Activated gamma-delta T cell treated with anti-CD3 and anti-CD28 coated beads, Interleukin-2, amount 50 U/mL, for 16 hours (primary cell): ENCODE measurements around the gene AHSG.
"Not testable (repeated sequence)": the region's sequence is repeated elsewhere in the genome, so short reads cannot be mapped to it uniquely, and the experiment has no call there.

Experiments
- DNase-seq: peaks from one replicate; pipeline ENCODE4 v3.0.0-alpha.2; 2020; ENCODE audit warnings: low read depth

The AHSG gene

DNA sequence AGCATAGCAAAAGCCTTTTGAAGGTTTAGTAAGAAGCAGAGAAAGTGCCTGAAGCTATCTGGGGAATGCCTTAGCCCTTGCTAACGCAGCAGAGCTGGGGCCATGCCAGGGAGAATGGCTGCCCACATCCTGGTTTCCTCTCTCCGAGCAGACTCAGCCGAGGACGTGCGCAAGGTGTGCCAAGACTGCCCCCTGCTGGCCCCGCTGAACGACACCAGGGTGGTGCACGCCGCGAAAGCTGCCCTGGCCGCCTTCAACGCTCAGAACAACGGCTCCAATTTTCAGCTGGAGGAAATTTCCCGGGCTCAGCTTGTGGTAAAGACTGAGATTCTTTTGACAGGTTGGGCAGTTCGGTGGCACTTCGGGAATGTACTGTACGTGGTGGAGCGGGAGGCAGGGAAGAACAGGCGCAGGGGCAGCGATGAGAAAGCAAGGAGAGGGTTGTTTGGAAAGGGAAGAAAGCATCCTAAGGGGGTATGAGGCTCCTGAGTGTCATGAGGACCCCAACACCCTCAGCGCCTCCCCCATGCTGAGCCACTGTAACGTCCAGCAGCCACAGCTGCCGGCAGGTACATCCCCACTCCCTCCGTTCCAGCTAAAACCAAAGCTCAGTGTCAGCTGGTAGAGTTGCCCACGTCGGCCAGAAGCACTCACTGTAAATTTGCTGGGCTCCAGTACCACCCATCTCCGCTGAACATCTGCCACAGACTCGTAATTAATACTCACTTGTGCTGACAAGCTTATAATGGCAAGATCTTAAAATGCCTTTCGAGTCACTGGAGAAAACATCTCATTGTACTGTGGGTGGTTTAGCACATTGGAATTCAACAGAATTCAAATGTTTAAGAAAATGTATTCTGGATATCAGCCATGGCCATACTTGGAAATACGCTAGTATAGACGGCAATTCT lies 4.4 kb downstream of the AHSG start:
- DNase-seq: peak; percentile 75

DNA sequence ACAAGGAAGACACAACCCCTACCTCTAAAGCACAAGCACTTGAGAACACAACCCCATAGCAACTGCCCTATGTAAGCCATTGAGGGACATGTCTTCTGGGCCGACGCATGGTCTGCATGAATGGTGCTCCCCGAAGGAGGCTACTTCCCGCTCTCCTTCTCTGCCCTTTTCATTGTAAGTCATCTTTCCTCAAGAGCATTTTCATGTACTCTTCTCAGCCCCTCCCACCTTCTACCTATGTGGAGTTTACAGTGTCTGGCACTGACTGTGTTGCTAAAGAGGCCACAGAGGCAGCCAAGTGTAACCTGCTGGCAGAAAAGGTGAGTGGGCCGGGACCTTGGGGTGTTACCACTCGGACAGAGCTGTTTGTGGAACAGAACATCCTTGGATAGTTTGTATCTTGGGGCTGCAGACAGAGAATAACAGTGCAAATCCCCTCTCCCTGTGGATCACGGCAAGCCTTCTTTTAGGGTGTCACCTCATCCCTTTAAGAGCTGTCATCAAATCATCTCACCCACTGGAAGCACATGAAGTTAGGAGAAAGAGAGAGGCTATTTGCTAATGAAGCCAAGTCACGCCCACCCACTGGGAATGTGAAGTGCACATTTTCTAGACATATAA lies 5.6 kb downstream of the AHSG start:
- DNase-seq: no peak

DNA sequence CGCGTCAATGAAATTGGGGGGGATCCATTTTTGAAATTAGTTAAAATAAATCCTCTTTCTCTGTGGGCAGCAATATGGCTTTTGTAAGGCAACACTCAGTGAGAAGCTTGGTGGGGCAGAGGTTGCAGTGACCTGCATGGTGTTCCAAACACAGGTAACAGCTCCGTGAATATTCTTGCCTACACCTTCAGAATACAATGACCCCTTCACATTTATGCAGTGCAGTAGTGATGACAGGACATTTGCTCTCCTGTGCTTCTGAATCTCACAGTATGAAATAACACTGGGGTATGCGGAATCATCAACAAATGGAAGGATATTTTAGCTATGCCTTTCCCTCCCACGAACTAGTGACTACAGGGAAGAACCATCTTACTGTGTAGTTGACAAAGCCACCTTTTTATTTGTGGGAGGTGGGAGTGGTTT lies 6.9 kb downstream of the AHSG start:
- no peak for DNase-seq

DNA sequence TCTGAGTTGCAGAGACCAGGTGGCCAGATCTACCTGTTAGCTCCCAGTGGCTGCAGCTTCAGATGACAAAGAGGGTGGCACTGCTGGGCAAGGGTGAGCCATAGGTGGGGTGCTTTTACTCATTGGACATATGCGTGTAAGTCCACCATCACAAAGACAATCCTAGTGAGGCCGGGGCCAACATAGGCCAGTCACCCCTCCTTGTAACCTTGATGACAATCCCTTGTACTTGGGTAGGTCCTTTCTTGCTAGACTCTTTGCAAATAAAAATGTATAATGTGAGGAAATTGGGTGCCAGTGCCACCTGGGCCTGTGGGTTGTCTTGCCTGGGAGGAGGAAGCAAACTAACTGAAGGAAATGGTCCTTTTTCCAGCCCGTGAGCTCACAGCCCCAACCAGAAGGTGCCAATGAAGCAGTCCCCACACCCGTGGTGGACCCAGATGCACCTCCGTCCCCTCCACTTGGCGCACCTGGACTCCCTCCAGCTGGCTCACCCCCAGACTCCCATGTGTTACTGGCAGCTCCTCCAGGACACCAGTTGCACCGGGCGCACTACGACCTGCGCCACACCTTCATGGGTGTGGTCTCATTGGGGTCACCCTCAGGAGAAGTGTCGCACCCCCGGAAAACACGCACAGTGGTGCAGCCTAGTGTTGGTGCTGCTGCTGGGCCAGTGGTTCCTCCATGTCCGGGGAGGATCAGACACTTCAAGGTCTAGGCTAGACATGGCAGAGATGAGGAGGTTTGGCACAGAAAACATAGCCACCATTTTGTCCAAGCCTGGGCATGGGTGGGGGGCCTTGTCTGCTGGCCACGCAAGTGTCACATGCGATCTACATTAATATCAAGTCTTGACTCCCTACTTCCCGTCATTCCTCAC lies 7.6 kb downstream of the AHSG start:
- DNase-seq: no peak

DNA sequence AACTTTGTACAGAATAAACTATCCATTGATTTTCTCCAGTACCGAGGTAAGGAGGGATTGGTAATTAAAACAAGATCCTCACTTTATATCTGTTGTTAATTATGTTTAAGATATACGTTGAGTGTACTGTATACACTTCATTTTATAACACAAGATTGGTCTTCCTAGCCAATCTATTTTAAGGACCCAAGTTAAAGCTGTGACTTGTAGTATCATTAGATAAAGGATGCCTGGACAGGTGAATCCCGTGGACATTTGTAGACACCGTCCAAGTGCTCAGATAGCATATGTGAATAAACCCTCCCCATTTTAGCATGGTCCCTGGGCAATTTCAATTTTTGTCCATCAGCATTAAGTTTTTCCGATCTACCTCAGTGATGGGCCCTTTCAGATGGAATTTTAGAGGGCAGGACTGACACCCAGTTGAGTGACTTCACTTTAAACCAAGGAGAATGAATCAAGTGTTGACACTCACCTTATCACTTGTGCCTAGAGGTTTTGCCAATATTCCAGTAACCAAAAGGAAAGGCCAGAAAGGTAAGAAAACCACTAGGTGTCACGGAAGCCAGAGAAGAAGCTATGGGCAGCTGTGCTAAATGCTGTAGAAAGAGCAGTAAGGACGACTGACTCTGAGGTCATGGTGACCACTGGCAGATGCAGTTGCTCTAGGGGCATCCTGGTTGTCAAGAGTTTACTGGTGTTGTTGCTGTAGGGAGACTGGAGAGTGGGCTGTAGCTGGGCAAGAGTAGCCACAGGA lies 9.2 kb downstream of the AHSG start:
- no peak for DNase-seq

DNA sequence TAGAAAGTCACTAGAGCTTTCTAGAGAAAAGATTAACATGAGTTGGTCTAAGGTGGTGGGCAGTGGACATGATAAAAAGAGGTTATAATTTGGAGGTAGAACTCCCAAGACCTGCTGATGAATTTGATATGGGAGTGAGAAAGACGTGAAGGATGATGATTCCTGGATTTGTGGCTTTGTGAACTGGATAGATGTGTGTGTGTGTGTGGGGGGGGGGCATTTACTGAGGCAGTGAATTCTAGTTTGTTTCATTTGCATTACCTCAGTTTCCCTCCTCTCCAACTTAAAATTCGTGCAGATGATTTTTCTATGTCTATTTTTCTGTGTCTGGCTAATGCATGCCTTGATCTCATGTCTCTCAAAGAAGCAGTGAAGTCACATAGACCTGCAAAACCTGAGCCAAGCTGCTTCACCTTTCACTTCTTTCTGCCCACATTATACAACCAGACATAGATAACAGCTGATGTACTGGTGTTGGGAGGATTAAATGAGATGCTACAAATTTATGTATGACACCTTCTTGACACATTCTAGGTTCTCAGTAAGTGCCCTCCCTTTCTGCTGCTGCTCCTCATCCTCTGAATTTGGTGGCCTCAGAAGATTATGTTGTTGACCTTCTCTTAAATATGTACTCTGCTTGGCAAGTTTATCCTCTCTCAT lies 9.9 kb downstream of the AHSG start:
- no peak for DNase-seq

DNA sequence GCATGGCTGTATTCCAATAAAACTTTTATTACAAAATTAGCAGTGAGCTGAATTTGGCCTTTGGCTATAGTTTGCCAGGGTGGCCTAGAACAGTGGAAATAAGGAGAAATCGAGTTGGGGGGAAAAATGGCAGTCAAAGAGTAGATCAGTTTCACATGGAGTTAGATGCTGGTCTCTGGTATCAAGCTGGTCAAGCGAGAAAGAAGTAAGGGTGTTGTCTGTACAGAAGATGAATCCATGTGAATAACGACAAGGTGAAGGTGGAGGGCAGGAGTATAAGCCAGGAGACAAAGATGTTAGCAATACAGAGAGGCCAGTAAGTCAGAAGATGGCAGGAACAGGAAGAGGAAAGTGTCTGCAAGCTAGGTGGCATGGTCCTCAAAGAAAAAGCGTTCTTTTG lies 11.7 kb downstream of the AHSG start:
- DNase-seq: no peak

DNA sequence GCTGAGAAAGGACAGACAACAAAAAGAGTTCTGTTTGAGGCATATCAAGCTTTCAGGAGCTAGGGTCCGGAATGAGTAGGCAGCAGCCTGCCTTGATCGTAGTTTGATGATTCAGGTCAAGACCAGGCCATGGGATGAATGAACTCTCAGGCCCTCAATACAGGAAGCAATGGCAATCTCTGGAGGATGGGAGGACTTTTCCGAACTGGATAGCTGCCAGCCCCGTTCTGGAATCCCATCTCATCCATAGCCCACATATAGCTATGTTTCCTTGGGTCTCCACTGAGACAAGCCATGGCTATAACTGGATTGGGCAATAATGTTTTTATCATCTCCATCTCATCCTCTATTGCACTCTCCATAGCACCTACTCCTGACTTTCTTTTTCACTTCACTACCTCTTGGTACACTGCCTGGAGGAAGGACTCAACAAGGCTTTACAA lies 12.8 kb downstream of the AHSG start:
- no peak for DNase-seq

DNA sequence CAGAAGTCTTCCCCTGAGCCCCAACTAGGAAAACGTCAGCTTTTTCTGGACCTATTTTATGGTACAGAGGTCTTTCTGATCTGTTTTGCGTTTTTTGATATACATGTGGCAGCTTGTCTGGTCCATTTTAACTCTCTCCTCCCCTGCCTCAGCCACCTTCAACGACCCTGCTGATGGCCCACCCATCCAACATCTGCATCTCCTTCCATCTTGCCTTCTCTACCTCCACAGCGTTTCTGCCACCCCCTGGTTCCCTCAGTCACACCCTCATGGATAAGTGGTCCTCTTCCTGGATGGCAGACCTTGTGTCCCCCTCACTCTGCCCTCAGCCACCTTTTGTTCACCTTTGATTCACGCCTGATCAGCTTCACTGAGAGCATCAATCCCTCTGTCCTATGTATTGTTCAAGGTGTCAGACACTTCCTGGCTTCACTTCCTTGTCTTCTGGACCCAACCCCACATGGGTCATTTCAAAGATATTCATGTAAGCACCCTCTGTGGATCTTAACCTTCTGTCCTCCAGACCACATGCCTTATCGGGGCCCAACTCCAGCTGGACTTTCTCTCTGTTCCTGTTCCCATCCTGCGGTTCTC lies 13.5 kb downstream of the AHSG start:
- DNase-seq: no peak

DNA sequence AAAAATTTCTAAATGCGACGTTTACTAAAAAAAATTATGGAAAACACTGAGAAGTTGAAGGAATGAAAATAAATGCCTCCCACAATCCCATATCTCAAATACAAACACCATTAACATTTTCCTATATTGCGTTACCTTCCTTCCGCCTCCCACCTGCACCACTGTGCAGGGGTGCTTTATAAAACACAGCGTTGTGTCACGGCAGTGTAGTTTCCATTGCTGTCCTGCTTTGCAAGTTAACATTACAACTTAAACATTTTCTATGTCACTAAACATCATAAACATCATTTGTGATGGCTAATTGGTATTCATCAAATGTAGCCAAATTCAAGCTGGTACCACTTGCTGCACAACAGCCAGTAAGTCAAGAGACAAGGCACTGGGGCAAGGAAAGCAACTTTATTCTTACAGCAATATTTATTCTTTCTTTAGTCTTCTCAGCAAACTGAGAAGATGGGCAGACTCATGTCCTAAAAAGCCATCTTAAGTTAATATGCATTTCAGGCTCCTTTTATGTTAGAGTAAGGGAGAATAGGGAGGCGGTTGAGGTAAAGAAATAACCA lies 15.1 kb downstream of the AHSG start:
- DNase-seq: no peak

DNA sequence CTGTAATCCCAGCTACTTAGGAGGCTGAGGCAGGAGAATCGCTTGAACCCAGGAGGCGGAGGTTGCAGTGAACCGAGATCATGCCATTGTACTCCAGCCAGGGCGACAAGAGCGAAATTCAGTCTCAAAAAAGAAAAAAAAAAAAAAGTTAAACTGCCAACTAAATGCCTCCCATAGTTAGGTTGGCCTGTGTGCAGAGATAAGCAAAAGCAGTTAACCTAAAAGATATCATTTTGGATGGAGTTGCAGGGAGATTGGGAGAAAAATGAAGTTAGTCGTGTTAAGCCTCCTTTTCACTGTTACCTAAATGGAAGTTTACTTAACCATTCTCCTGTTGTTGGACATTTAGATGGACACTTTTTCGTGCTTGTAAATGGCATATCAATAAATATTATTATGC lies 15.9 kb downstream of the AHSG start:
- DNase-seq: no peak

DNA sequence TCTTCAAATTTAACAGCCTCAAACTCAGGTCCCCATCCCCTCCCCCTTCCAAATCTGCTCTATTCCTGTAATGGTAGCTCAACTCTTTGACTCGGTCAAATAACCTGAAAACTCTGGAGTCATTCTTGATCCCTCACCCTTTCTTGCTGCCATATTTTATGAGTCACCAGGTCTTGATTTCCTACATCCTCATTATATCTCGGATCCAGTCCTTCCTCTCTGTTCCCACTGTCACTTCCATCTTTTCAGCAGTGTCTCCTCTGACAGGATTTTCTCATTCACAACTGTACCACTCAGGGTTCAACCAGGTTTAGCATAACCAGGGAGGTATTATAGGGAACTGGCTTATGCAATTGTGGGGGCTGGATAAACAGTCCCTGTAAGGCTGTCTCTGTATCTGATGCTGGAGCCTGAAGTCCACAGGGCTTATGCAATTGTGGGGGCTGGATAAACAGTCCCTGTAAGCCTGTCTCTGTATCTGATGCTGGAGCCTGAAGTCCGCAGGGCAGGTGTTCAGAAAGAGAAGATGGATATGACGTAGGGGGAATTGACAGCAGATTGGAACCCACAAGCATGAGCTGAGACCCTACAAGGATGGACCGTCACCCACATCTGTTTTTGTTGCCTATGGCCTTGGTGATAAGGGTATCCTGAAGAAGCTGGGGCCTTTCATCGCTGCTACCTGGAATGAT lies 18.2 kb downstream of the AHSG start:
- no peak for DNase-seq

DNA sequence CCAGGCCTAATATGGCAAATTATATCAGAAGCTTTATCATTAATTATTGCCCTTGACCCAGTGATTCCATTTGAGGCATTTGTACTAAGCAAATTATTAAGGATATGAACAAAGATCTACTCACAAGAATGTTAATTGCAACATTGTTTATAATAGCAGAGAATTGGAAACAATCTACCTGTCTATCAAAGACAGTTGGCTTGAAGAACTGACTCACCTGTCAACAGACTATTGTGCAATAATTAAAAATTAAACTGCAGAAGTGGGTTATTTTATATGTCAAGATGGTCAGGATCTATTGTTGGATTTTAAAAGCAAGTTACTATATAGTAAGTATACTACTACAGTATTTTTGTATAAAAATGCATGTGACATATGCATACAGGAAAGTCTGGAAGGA lies 20.6 kb downstream of the AHSG start:
- no peak for DNase-seq

DNA sequence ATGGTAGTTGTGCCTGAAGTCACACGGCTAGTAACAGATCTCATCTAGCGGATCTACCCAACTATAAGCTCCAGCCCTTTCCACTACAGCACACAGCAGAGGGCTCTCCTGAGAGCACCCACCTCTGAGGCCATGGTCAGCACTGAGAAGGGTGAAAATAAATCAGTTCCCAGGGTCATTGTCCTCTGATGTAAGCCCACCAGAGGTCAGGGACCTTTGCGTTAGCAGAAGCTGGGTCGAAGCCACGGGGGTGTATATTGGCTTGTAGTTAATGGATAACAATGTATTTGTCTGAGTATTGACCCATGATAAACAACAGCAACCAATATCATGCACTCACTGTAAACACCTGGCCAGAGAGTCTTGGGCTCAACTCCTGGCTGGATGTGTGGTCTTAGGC lies 21.3 kb downstream of the AHSG start:
- not testable (repeated sequence) for DNase-seq

DNA sequence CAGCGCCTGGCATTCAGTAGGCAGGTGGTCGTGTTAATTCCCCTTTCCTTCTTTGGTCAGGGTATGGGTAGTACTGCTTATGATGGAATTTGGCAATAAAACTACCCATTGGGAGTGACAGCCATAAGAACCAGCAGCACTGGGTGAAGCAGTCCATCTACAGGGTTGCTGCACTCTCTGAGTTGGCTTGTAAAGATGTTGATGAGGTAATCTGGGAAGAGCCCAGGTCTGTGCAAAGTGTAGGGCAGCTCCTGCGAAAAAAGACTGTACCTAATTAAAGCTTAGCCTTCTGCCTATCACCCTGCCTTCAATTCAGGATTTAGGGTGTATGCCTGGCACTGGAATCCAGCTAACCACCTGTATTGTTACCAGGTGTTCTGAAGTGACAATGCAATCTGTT lies 22.7 kb downstream of the AHSG start:
- DNase-seq: no peak

DNA sequence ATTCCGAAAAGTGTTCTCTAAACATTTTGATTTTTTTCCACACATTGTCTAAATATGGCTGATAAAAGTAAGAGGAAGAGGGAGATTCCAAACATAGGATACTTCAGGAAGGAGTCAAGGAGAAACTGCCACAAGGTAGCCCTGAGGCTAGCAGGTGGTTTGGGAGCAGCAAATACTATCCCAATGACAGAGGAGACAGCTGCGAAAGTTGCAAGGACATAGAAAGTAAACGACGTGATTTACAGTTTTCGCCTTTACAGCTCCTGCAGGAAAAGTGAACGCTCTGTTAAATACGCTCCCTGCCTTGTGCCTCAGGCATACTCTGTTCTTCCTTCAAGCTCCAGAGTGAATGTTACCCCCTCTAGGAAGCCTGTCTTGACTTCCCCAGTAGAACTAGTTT lies 23.7 kb downstream of the AHSG start:
- no peak for DNase-seq

DNA sequence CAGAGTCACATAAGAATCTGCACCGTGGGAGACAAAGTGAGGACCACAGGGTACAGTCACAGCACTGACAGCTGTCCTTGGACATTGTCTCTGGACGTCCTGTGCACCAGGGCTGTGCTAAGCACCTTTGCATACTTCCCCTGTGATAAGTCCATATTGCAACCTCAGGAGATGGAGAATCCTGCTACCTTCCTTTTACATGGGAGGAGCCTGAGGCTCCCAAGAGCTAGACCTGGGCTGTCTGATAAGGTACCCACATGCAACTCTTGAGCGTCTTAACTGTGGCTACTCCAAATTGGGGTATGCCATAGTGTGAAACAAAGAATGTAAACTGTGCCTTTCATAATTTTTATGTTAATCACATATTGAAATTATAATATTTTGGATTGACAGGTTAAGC lies 24.8 kb downstream of the AHSG start:
- DNase-seq: no peak

DNA sequence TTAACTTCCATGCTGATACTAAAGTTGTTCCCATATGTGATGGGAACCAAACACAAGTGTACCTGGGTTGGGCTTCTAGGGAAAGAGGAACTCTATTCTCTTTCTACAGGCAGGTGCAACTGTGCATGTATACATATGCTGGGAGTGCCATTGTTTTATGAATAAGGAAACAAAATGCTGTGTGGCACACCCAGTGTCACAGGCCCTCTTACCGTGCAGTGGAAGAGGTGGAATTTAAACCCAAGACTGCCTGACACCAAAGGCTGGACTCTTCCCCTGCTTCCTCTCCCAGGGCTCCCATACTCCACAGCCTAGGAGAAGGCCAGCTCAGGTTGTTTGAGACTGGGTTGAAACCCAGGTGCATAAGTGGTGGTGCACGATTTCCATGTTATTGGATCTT lies 25.4 kb downstream of the AHSG start:
- no peak for DNase-seq

DNA sequence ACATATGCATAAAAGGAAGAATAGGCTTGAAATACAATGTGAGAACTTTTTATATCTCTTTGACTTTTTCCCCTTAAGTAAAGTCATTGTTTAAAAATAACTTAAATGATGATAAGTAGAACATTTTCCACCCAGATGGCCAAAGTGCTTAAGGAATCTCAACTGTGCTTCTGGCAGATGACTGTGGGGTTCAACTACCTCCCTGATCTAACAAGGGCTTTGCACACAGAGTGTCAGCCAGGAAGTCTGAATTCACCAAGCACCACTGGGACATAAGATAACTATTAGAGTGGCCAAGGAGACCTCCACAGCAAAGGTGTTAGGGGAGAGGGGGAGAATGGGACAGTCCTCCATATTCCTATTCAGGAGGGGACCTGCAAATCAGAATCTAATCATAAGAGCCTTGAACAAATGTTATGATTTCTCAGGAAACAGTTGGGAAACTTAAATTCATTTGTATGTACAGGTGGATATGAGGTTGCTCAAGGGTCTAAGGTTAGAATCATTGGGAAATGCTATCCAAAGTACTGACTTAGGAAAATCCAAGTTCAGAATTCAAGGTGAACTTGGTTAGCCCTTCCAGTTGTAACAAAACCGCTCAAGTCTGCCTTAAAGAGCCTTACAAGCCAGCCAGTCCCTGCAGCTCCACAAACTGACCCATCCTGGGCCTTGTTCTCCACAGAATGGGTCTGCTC lies 27.1 kb downstream of the AHSG start, which contains the start of gene FETUB:
TSS of gene FETUB (plus strand) at position 622 of the 695 bp plus-strand sequence. CDS start at position 684, 62 bp downstream.
- DNase-seq: no peak
